WTC11 (cell line): ENCODE measurements around the gene RHOU. TPM values are rescaled to one million over a fixed set of nuclear protein-coding genes. Genes with fewer than 3 reads are reported as not detected.
"Not testable (repeated sequence)": the region's sequence is repeated elsewhere in the genome, so short reads cannot be mapped to it uniquely, and the experiment has no call there.

Experiments
- ATAC-seq: fragments of 200-7000 bp; cut with Tn5 transposase; 2 replicates; pipeline ENCODE4 v1.10.0; 2021; ENCODE audit warnings: mild to moderate bottlenecking, moderate library complexity
- CTCF ChIA-PET: fragments of 300-600 bp; sonication (Branson Sonifier 250); formaldehyde crosslinking; loops from one replicate; lab custom pipeline; 2021; ENCODE audit warnings: antibody characterized with exemption; lab: Charles Lee
- POLR2A ChIA-PET: fragments of 350-600 bp; sonication (Branson Sonifier 250); formaldehyde crosslinking; loops from one replicate; lab custom pipeline; 2021; ENCODE audit warnings: antibody characterized with exemption; lab: Charles Lee
- DNase-seq: peaks from one replicate; pipeline ENCODE4 v3.0.0; 2021; ENCODE audit warnings: low spot score
- H3K27ac Mint-ChIP-seq: 2 replicates; pipeline ENCODE4 v1.8.0; 2021; ENCODE audit warnings: mixed read lengths
- H3K27me3 Mint-ChIP-seq: 2 replicates; pipeline ENCODE4 v1.8.0; 2021; ENCODE audit warnings: low read depth, mild to moderate bottlenecking, moderate library complexity, mixed read lengths
- H3K36me3 Mint-ChIP-seq: 2 replicates; pipeline ENCODE4 v1.8.0; 2021; ENCODE audit warnings: mixed read lengths
- H3K4me1 Mint-ChIP-seq: 2 replicates; pipeline ENCODE4 v1.8.0; 2022; ENCODE audit warnings: mixed read lengths
- H3K4me3 Mint-ChIP-seq: 2 replicates; pipeline ENCODE4 v1.8.0; 2021; ENCODE audit warnings: mild to moderate bottlenecking, moderate library complexity, mixed read lengths
- H3K9me3 Mint-ChIP-seq: 2 replicates; pipeline ENCODE4 v1.8.0; 2021; ENCODE audit warnings: mixed read lengths
- ATF3 ChIP-seq: sonication (generic); formaldehyde crosslinking; conservative IDR thresholded peaks from 2 replicates; pipeline ENCODE4 v1.8.1; 2022; ENCODE audit warnings: mild to moderate bottlenecking, missing genetic modification reagents
- ATF6 ChIP-seq: sonication (generic); formaldehyde crosslinking; IDR thresholded peaks from 2 replicates; pipeline ENCODE4 v1.8.1; 2023; ENCODE audit warnings: mild to moderate bottlenecking, missing genetic modification reagents
- CBFB ChIP-seq: sonication (generic); formaldehyde crosslinking; IDR thresholded peaks from 2 replicates; pipeline ENCODE4 v1.8.1; 2022; ENCODE audit warnings: mild to moderate bottlenecking, low read depth, missing genetic modification reagents
- ELF4 ChIP-seq: sonication (generic); formaldehyde crosslinking; IDR thresholded peaks from 2 replicates; pipeline ENCODE4 v1.8.1; 2022; ENCODE audit warnings: low read depth, mild to moderate bottlenecking, moderate library complexity, missing genetic modification reagents
- EMX1 ChIP-seq: fragments of 250-450 bp; sonication (Bioruptor Pico); IDR thresholded peaks from 2 replicates; pipeline ENCODE4 v1.8.0; 2021; ENCODE audit warnings: mild to moderate bottlenecking
- ETV6 ChIP-seq: sonication (generic); formaldehyde crosslinking; IDR thresholded peaks from 2 replicates; pipeline ENCODE4 v1.8.1; 2022; ENCODE audit warnings: mild to moderate bottlenecking, missing genetic modification reagents
- GABPB1 ChIP-seq: sonication (generic); formaldehyde crosslinking; IDR thresholded peaks from 2 replicates; pipeline ENCODE4 v1.8.1; 2023; ENCODE audit warnings: mild to moderate bottlenecking, missing genetic modification reagents
- HMGA2 ChIP-seq: fragments of 250-450 bp; sonication (Bioruptor Pico); IDR thresholded peaks from 2 replicates; pipeline ENCODE4 v1.4.0; 2021; ENCODE audit warnings: mild to moderate bottlenecking, moderate library complexity
- IRF1 ChIP-seq: sonication (generic); formaldehyde crosslinking; IDR thresholded peaks from 2 replicates; pipeline ENCODE4 v1.8.0; 2023; ENCODE audit warnings: missing genetic modification reagents
- MYBL2 ChIP-seq: sonication (generic); formaldehyde crosslinking; IDR thresholded peaks from 2 replicates; pipeline ENCODE4 v1.8.1; 2023; ENCODE audit warnings: mild to moderate bottlenecking, moderate library complexity, missing genetic modification reagents
- NFE2L1 ChIP-seq: sonication (generic); formaldehyde crosslinking; IDR thresholded peaks from 2 replicates; pipeline ENCODE4 v1.8.1; 2023; ENCODE audit warnings: missing genetic modification reagents
- RORB ChIP-seq: fragments of 250-450 bp; sonication (Bioruptor Pico); IDR thresholded peaks from 2 replicates; pipeline ENCODE4 v1.9.0; 2021; ENCODE audit warnings: mild to moderate bottlenecking
- SMAD3 ChIP-seq: sonication (generic); formaldehyde crosslinking; IDR thresholded peaks from 2 replicates; pipeline ENCODE4 v1.8.0; 2022; ENCODE audit warnings: missing genetic modification reagents, mild to moderate bottlenecking, borderline replicate concordance
- SP1 ChIP-seq: sonication (generic); formaldehyde crosslinking; conservative IDR thresholded peaks from 2 replicates; pipeline ENCODE4 v1.8.1; 2022; ENCODE audit warnings: missing genetic modification reagents
- TCF7 ChIP-seq: sonication (generic); formaldehyde crosslinking; IDR thresholded peaks from 2 replicates; pipeline ENCODE4 v1.8.0; 2022; ENCODE audit warnings: mild to moderate bottlenecking, low read depth, missing genetic modification reagents, moderate library complexity
- USF2 ChIP-seq: sonication (generic); formaldehyde crosslinking; IDR thresholded peaks from 2 replicates; pipeline ENCODE4 v1.8.1; 2023; ENCODE audit warnings: mild to moderate bottlenecking, missing genetic modification reagents, moderate library complexity
- ZBTB43 ChIP-seq: sonication (generic); formaldehyde crosslinking; IDR thresholded peaks from 2 replicates; pipeline ENCODE4 v1.8.1; 2023; ENCODE audit warnings: mild to moderate bottlenecking, missing genetic modification reagents
- ZMAT4 ChIP-seq: fragments of 250-450 bp; sonication (Bioruptor Pico); IDR thresholded peaks from 2 replicates; pipeline ENCODE4 v1.9.0; 2021; ENCODE audit warnings: mild to moderate bottlenecking
- ZNF138 ChIP-seq: sonication (generic); formaldehyde crosslinking; conservative IDR thresholded peaks from 2 replicates; pipeline ENCODE4 v1.8.1; 2022; ENCODE audit warnings: mild to moderate bottlenecking, moderate library complexity, missing genetic modification reagents
- ZNF232 ChIP-seq: sonication (generic); formaldehyde crosslinking; IDR thresholded peaks from 2 replicates; pipeline ENCODE4 v1.8.0; 2022; ENCODE audit warnings: mild to moderate bottlenecking, missing genetic modification reagents
- ZNF263 ChIP-seq: sonication (generic); formaldehyde crosslinking; IDR thresholded peaks from 2 replicates; pipeline ENCODE4 v1.8.1; 2022; ENCODE audit warnings: low read depth, mild to moderate bottlenecking, moderate library complexity, missing genetic modification reagents
- ZNF317 ChIP-seq: sonication (generic); formaldehyde crosslinking; IDR thresholded peaks from 2 replicates; pipeline ENCODE4 v1.8.1; 2023; ENCODE audit warnings: low read depth, mild to moderate bottlenecking, moderate library complexity, missing genetic modification reagents, borderline replicate concordance
- ZNF396 ChIP-seq: fragments of 250-450 bp; sonication (Bioruptor Pico); IDR thresholded peaks from 2 replicates; pipeline ENCODE4 v1.8.0; 2021; ENCODE audit warnings: mild to moderate bottlenecking, moderate library complexity, borderline replicate concordance
- total RNA-seq: library from RNA; stranded (reverse); gene quantifications from 3 replicates; pipeline ENCODE4 v1.2.3, GENCODE V29; 2021

Gene RHOU
- total RNA-seq, 1 experiment from 2014 or later: 6.0 TPM

- no peaks in the 10 kb centered on the region for H3K27me3 Mint-ChIP-seq
- POLR2A ChIA-PET: no interaction called here
- no peak for ATAC-seq
- no peaks in the 10 kb centered on the region for H3K4me1 Mint-ChIP-seq
- peaks cover 4% of the 10 kb centered on the region; the same call in 1 of the 2 replicates for H3K9me3 Mint-ChIP-seq
- H3K4me3 Mint-ChIP-seq: no peak overlapping the region
- H3K27ac Mint-ChIP-seq: no peak overlapping the region
- CTCF ChIA-PET: interaction anchor here (0.6 to 0.7 kb wide), 2 partner anchors 52 to 853 kb away, joined by 3 to 7 read pairs; no protein-coding TSS in a partner anchor
- DNase-seq: no peak
- H3K36me3 Mint-ChIP-seq: no peaks in the 10 kb centered on the region
- TF ChIP-seq ZNF317 (CRISPR knock-in tag) (no peak), ZNF263 (no peak), ATF6 (CRISPR knock-in tag) (no peak)
Measured at GRCh38 chr1:228770779-228771223, 35.5 kb downstream of the RHOU start.

GRCh38 chr1:228772516-228773212 is 37.4 kb downstream of the RHOU start:
- no peak for ATAC-seq
- CTCF ChIA-PET: no interaction called here
- no peaks in the 10 kb centered on the region for H3K36me3 Mint-ChIP-seq
- no peaks in the 10 kb centered on the region for H3K4me1 Mint-ChIP-seq
- no peak overlapping the region for H3K27ac Mint-ChIP-seq
- TF ChIP-seq NFE2L1 (no peak), CBFB (CRISPR knock-in tag) (no peak), IRF1 (CRISPR knock-in tag) (no peak), ETV6 (CRISPR knock-in tag) (no peak), ZMAT4 (CRISPR knock-in tag) (no peak), EMX1 (CRISPR knock-in tag) (no peak), ZNF232 (CRISPR knock-in tag) (no peak), SP1 (no peak), ZNF396 (CRISPR knock-in tag) (no peak), ELF4 (CRISPR knock-in tag) (no peak), USF2 (CRISPR knock-in tag) (no peak)
- no peak for DNase-seq
- POLR2A ChIA-PET: no interaction called here
- no peaks in the 10 kb centered on the region for H3K27me3 Mint-ChIP-seq
- no peak overlapping the region for H3K4me3 Mint-ChIP-seq
- peaks cover 4% of the 10 kb centered on the region; the same call in 1 of the 2 replicates for H3K9me3 Mint-ChIP-seq

- POLR2A ChIA-PET, CTCF ChIA-PET, H3K4me3 Mint-ChIP-seq: not testable (repeated sequence)
Measured at GRCh38 chr1:228775946-228776345, 40.7 kb downstream of the RHOU start.

GRCh38 chr1:228776449-228776848 is 41.2 kb downstream of the RHOU start:
- DNase-seq (no peak), ATAC-seq (no peak)
- no peaks in the 10 kb centered on the region for H3K4me1 Mint-ChIP-seq
- no peak overlapping the region for H3K4me3 Mint-ChIP-seq
- POLR2A ChIA-PET: no interaction called here
- H3K36me3 Mint-ChIP-seq: no peaks in the 10 kb centered on the region
- H3K27me3 Mint-ChIP-seq: no peaks in the 10 kb centered on the region
- CTCF ChIA-PET: no interaction called here
- H3K9me3 Mint-ChIP-seq: peaks cover 4% of the 10 kb centered on the region; the same call in 1 of the 2 replicates
- no peak overlapping the region for H3K27ac Mint-ChIP-seq
- no peak for TF ChIP-seq ZNF138 (CRISPR knock-in tag)
- TF ChIP-seq ATF3 (CRISPR knock-in tag): no peak
- TF ChIP-seq SMAD3 (CRISPR knock-in tag): no peak
- TF ChIP-seq MYBL2 (CRISPR knock-in tag): no peak
- TF ChIP-seq ZBTB43 (CRISPR knock-in tag): no peak
- no peak for TF ChIP-seq GABPB1 (CRISPR knock-in tag)
- no peak for TF ChIP-seq RORB (CRISPR knock-in tag)
- TF ChIP-seq TCF7 (CRISPR knock-in tag): no peak
- TF ChIP-seq HMGA2 (CRISPR knock-in tag): no peak

More at GRCh38 chr1:228775946-228776345, 40.7 kb downstream of the RHOU start:
- not testable (repeated sequence) for DNase-seq, ATAC-seq, H3K27me3 Mint-ChIP-seq, H3K36me3 Mint-ChIP-seq, H3K9me3 Mint-ChIP-seq, H3K4me1 Mint-ChIP-seq, H3K27ac Mint-ChIP-seq
